HepG2 (cell line): ENCODE results near the gene NELFCD. TPM values are rescaled to one million over a fixed set of nuclear protein-coding genes. Genes with fewer than 3 reads are reported as not detected.

Source experiments
- ATAC-seq: fragments of 200-7000 bp; cut with Tn5 transposase; 3 replicates; pipeline ENCODE4 v1.9.1; 2020; ENCODE audit warnings: mild to moderate bottlenecking, moderate library complexity
- BruUV-seq: library from RNA; stranded (reverse); fragments of 400-500 nt; replicated peaks from 2 replicates; lab custom pipeline; 2021; lab: Mats Ljungman, UMichigan
- CTCF ChIA-PET: fragments of 300-600 bp; formaldehyde crosslinking; extraction: SDS; loops from one replicate; lab custom pipeline; 2021; ENCODE audit warnings: low total read pairs, inconsistent platforms, low intra/inter-chr PET ratio; lab: Yijun Ruan, JAX
- POLR2A ChIA-PET: fragments of 350-600 bp; sonication (Branson Sonifier 250); formaldehyde crosslinking; loops from one replicate; lab custom pipeline; 2020; ENCODE audit warnings: antibody characterized with exemption, inconsistent platforms; lab: Yijun Ruan, JAX
- DNase-seq: peaks from one replicate; pipeline ENCODE4 v3.0.0-alpha.2; 2015; ENCODE audit warnings: low spot score
- FAIRE-seq: peaks from 3 replicates; lab custom pipeline; 2011; peaks lifted over from hg19 to GRCh38; lab: Jason Lieb, UNC
- H2AFZ ChIP-seq: one replicate; pipeline ENCODE4 v1.6.1; 2011; ENCODE audit warnings: low read length, inconsistent platforms
- H3K27ac ChIP-seq: fragments of 300-600 bp; 3 replicates; pipeline ENCODE4 v1.8.0; 2011; ENCODE audit warnings: mixed run types, mild to moderate bottlenecking, mixed read lengths, low read length, inconsistent platforms; ENCODE audit not compliant: insufficient read depth; ENCODE audit errors: extremely low read length
- H3K27me3 ChIP-seq, 2 experiments: fragments of 200-600 bp in 1 of 2; 2 replicates in 1 of 2; 3 replicates in 1 of 2; pipeline versions ENCODE4 v1.6.0 to v1.8.0; 2011; ENCODE audit warnings: low read length in 2 of 2, mild to moderate bottlenecking in 2 of 2, moderate library complexity in 2 of 2, inconsistent platforms in 1 of 2; ENCODE audit not compliant: insufficient read depth in 2 of 2, control insufficient read depth in 1 of 2
- H3K36me3 ChIP-seq, 2 experiments: fragments of 200-600 bp in 1 of 2; replicated peaks in 1 of 2; 2 replicates in 1 of 2; 3 replicates in 1 of 2; pipeline versions ENCODE4 v1.5.1 to v1.8.0; 2011; ENCODE audit warnings: low read length in 2 of 2, inconsistent platforms in 1 of 2; ENCODE audit not compliant: insufficient read depth in 2 of 2, control insufficient read depth in 1 of 2
- H3K4me1 ChIP-seq: 2 replicates; pipeline ENCODE4 v1.5.1; 2012; ENCODE audit warnings: low read length, inconsistent platforms; ENCODE audit not compliant: insufficient read depth
- H3K4me2 ChIP-seq: 2 replicates; pipeline ENCODE4 v1.6.0; 2011; ENCODE audit warnings: low read depth, low read length, inconsistent platforms
- H3K4me3 ChIP-seq, 3 experiments: fragments of 200-600 bp in 1 of 3; sonication (generic), shearing (Covaris generic) in 1 of 3; replicated peaks in 1 of 3; 2 replicates each; pipeline ENCODE4 v1.5.1; 2011 to 2016; ENCODE audit warnings: low read length in 3 of 3, inconsistent platforms in 2 of 3, low read depth in 2 of 3, mild to moderate bottlenecking in 2 of 3, control low read depth in 1 of 3, mixed read lengths in 1 of 3; ENCODE audit not compliant: insufficient read depth in 1 of 3
- H3K79me2 ChIP-seq: one replicate; pipeline ENCODE4 v1.6.1; 2011; ENCODE audit warnings: low read length, inconsistent platforms; ENCODE audit not compliant: insufficient read depth
- H3K9ac ChIP-seq: 2 replicates; pipeline ENCODE4 v1.6.0; 2011; ENCODE audit warnings: mild to moderate bottlenecking, low read depth, low read length, inconsistent platforms; ENCODE audit not compliant: insufficient read depth
- H3K9me3 ChIP-seq: 2 replicates; pipeline ENCODE4 v1.5.1; 2012; ENCODE audit warnings: mild to moderate bottlenecking, low read length
- H4K20me1 ChIP-seq: 2 replicates; pipeline ENCODE4 v1.6.0; 2011; ENCODE audit warnings: inconsistent platforms, mild to moderate bottlenecking, low read length, moderate library complexity; ENCODE audit not compliant: insufficient read depth
- PRDM15 ChIP-seq: sonication (generic); formaldehyde crosslinking; IDR thresholded peaks from 2 replicates; pipeline ENCODE4 v1.4.0; 2020; ENCODE audit warnings: missing genetic modification reagents
- RAD21 ChIP-seq: fragments of 450-650 bp; formaldehyde crosslinking; IDR thresholded peaks from 2 replicates; pipeline ENCODE4 v1.5.0; 2020; ENCODE audit warnings: mild to moderate bottlenecking
- RFX5 ChIP-seq: IDR thresholded peaks from 2 replicates; pipeline ENCODE4 v1.6.1; 2011; ENCODE audit warnings: low read depth, low read length, improper control_type of control experiment
- SP1 ChIP-seq, 2 experiments: fragments of 450-650 bp in 1 of 2; sonication (generic) in 1 of 2; formaldehyde crosslinking in 1 of 2; IDR thresholded peaks; 2 replicates each; pipeline versions ENCODE4 v1.4.0 to v1.6.1; 2016 to 2020; ENCODE audit warnings: missing genetic modification reagents in 1 of 2
- ZFP1 ChIP-seq: IDR thresholded peaks from 2 replicates; pipeline ENCODE4 v1.6.1; 2016
- ZNF34 ChIP-seq: sonication (generic); formaldehyde crosslinking; IDR thresholded peaks from 2 replicates; pipeline ENCODE4 v1.4.0; 2020; ENCODE audit warnings: mild to moderate bottlenecking, missing genetic modification reagents, borderline replicate concordance
- ZNF546 ChIP-seq: sonication (generic); formaldehyde crosslinking; conservative IDR thresholded peaks from 2 replicates; pipeline ENCODE4 v1.8.1; 2023; ENCODE audit warnings: mild to moderate bottlenecking, missing genetic modification reagents
- ZNF678 ChIP-seq: sonication (generic); formaldehyde crosslinking; IDR thresholded peaks from 2 replicates; pipeline ENCODE4 v1.4.0; 2020; ENCODE audit warnings: mild to moderate bottlenecking, missing genetic modification reagents
- ZSCAN29 ChIP-seq: sonication (generic); formaldehyde crosslinking; conservative IDR thresholded peaks from 2 replicates; pipeline ENCODE4 v1.4.0; 2020; ENCODE audit warnings: mild to moderate bottlenecking, missing genetic modification reagents
- ZZZ3 ChIP-seq: sonication (generic); formaldehyde crosslinking; IDR thresholded peaks from 2 replicates; pipeline ENCODE4 v1.4.0; 2020; ENCODE audit warnings: missing genetic modification reagents, mild to moderate bottlenecking, borderline replicate concordance
- WGBS: methylation state at CpG from one replicate; pipeline ENCODE4 v1.1.6; 2017; ENCODE audit warnings: low lambda C conversion rate; 5-methylcytosine and 5-hydroxymethylcytosine counted together
- in situ Hi-C: cut with HindIII; loops from 2 replicates; pipeline ENCODE4 v1.10.0; 2017; ENCODE audit warnings: low pct_unique_long_range_greater_than_20kb; ENCODE audit not compliant: extremely low pct_ligation_motif_present
- intact Hi-C: fragments of 100-400 bp; cut with micrococcal nuclease; formaldehyde crosslinking; loops from one replicate; pipeline ENCODE4 v1.10.0; 2022; ENCODE audit not compliant: unreplicated experiment
- polyA plus RNA-seq, 8 experiments: library from polyadenylated mRNA; depleted of rRNA in 3 of 8; stranded (reverse) in 7 of 8; unstranded in 1 of 8; fragments of >200 nt; fragmentation: Illumina TruSeq in 4 of 8; extraction: Trizol in 4 of 8; gene quantifications; 2 replicates each; pipeline versions ENCODE4 v1.2.1 to v1.2.3, GENCODE V29; 2011 to 2016; ENCODE audit warnings: low read depth in 4 of 8, missing spikeins in 1 of 8, mixed read lengths in 1 of 8; ENCODE audit not compliant: insufficient read depth in 1 of 8
- total RNA-seq, 5 experiments: library from RNA; depleted of rRNA; stranded (reverse); fragments of >200 nt; fragmentation: Illumina TruSeq; extraction: Trizol; gene quantifications; 2 replicates each; pipeline ENCODE4 v1.2.3, GENCODE V29; 2016; ENCODE audit warnings: low read depth in 1 of 5
- TF ChIP-seq, protein P1 (sequence below), 2 experiments: sonication (generic) in 1 of 2; formaldehyde crosslinking in 1 of 2; IDR thresholded peaks; 2 replicates each; pipeline versions ENCODE4 v1.4.0 to v1.6.1; 2016 to 2020; ENCODE audit warnings: borderline replicate concordance in 1 of 2, low read depth in 1 of 2, mild to moderate bottlenecking in 1 of 2, missing genetic modification reagents in 1 of 2
- TF ChIP-seq, protein P2 (sequence below): sonication (generic); formaldehyde crosslinking; IDR thresholded peaks from 2 replicates; pipeline ENCODE4 v1.4.0; 2020; ENCODE audit warnings: mild to moderate bottlenecking, missing genetic modification reagents, borderline replicate concordance

NELFCD gene
- total and polyA plus RNA-seq, 2 of the 13 experiments (the other 11 are each of a cell fraction or from before 2014, with no cell fraction given): 159 to 203 TPM

DNA sequence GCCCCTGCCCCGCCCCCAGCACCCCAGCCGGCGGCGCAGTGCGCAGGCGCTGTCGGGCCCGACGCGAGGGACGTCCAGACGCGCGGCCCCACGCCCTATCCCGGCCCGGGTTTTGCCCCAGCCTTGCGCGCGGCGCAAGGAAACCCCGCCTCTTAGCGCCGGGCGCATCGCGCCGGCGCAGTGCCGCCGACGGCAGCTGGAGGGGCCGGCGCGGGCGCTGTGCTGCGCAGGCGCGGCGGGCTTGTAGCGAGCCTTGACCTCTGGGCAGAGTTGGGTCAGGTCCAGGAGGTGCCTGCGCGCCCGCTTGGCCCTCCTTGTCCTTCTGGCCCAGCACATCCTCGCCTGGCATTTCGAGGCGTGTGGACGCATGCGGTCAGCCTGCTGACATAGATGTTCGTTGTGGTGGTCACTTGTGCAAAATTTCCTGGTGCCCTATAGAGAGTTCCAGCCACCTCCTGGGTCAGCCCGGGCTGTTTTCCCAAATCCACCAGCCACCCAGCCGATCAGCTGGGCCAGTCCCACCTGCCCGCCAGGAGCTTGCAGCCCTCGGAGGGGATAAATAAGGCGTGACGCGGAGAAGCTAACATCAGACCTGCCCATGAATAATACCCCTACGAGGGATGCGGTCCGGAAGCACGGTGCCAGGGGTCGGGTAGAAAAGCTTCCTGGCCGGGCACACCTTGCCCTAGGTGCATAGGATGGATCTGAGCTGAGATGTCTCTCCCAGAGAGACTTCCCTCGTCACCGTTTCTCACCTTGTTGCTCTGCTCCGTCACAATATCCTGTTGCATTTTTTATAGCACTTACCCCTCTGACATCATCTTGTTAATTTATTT, 62.0 kb downstream of the NELFCD start:
- ATAC-seq (peak; percentile 86), DNase-seq (peak; percentile 56), FAIRE-seq (no peak)
- Histone ChIP-seq H3K4me1 (peaks cover 26% of the 10 kb centered on the region), H3K27me3 (peaks cover 2 to 3% of the 10 kb centered on the region in 2 experiments; a peak in 2 of 5 replicates), H4K20me1 (no peaks in the 10 kb centered on the region), H3K36me3 (no peaks in the 10 kb centered on the region), H3K4me2 (peak overlapping the region; percentile 56), H3K9ac (no peak overlapping the region), H3K27ac (peak overlapping the region; percentile 46), H2AFZ (no peak overlapping the region), H3K79me2 (peaks cover 23% of the 10 kb centered on the region), H3K9me3 (no peaks in the 10 kb centered on the region), H3K4me3 (peak overlapping the region; percentile 20 to 67 (median 61); a peak in 4 of 6 replicates)
- ChIA-PET CTCF (no interaction called here), POLR2A (interaction anchor here (1.4 to 3.0 kb wide), 2 partner anchors 11 to 154 kb away, joined by 4 to 21 read pairs; partner anchors contain the start of gene ATP5F1E)
- BruUV-seq: no TSS peak
- intact Hi-C loops (no loop called here), in situ Hi-C loops (no loop called here)
- WGBS: 77% methylated on average over 62 of the region's 66 CpGs
- no peak for TF ChIP-seq RFX5
- no peak for TF ChIP-seq ZSCAN29 (CRISPR knock-in tag)
- TF ChIP-seq ZZZ3: 0 out of 2 replicates have a peak, but pooled peaks have one; percentile 13
- TF ChIP-seq ZNF34 (CRISPR knock-in tag): 0 out of 2 replicates have a peak, but pooled peaks have one; percentile 17
- no peak for TF ChIP-seq SP1 (IDR thresholded peaks at IDR 0.05)
- peak; percentile 19; the same call in 1 of the 2 replicates for TF ChIP-seq SP1 (CRISPR knock-in tag; IDR thresholded peaks at IDR 0.05)
- TF ChIP-seq ZNF546: 0 out of 2 replicates have a peak, but pooled peaks have one; percentile 5
- 0 out of 2 replicates have a peak, but pooled peaks have one; percentile 8 for TF ChIP-seq ZNF678
- TF ChIP-seq, protein P1, sequence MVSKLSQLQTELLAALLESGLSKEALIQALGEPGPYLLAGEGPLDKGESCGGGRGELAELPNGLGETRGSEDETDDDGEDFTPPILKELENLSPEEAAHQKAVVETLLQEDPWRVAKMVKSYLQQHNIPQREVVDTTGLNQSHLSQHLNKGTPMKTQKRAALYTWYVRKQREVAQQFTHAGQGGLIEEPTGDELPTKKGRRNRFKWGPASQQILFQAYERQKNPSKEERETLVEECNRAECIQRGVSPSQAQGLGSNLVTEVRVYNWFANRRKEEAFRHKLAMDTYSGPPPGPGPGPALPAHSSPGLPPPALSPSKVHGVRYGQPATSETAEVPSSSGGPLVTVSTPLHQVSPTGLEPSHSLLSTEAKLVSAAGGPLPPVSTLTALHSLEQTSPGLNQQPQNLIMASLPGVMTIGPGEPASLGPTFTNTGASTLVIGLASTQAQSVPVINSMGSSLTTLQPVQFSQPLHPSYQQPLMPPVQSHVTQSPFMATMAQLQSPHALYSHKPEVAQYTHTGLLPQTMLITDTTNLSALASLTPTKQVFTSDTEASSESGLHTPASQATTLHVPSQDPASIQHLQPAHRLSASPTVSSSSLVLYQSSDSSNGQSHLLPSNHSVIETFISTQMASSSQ (IDR thresholded peaks at IDR 0.05; ENCODE audit: low read depth): no peak
- TF ChIP-seq, protein P1 (CRISPR knock-in tag; IDR thresholded peaks at IDR 0.05; ENCODE audit: borderline replicate concordance): 0 out of 2 replicates have a peak, but pooled peaks have one; percentile 3
- TF ChIP-seq PRDM15: peak; percentile 95
- TF ChIP-seq ZFP1: no peak
- TF ChIP-seq, protein P2, sequence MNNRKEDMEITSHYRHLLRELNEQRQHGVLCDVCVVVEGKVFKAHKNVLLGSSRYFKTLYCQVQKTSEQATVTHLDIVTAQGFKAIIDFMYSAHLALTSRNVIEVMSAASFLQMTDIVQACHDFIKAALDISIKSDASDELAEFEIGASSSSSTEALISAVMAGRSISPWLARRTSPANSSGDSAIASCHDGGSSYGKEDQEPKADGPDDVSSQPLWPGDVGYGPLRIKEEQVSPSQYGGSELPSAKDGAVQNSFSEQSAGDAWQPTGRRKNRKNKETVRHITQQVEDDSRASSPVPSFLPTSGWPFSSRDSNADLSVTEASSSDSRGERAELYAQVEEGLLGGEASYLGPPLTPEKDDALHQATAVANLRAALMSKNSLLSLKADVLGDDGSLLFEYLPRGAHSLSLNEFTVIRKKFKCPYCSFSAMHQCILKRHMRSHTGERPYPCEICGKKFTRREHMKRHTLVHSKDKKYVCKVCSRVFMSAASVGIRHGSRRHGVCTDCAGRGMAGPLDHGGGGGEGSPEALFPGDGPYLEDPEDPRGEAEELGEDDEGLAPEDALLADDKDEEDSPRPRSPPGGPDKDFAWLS (CRISPR knock-in tag): no peak
- TF ChIP-seq RAD21 (CRISPR knock-in tag): no peak
